Colonic mucosa (tissue), 4 donors: ENCODE results near the gene UXT. TPM values are rescaled to one million over a fixed set of nuclear protein-coding genes. Genes with fewer than 3 reads are reported as not detected.

ENCODE experiments used
- DNase-seq: peaks from one replicate; pipeline ENCODE4 v3.0.0-alpha.2; 2020
- H3K27ac ChIP-seq: fragments of 200-600 bp; one replicate; pipeline ENCODE4 v1.8.0; 2021
- H3K27me3 ChIP-seq: fragments of 200-600 bp; one replicate; pipeline ENCODE4 v1.8.0; 2021
- H3K36me3 ChIP-seq: fragments of 200-600 bp; one replicate; pipeline ENCODE4 v1.8.0; 2021
- H3K4me1 ChIP-seq: fragments of 200-600 bp; one replicate; pipeline ENCODE4 v1.8.0; 2021; ENCODE audit warnings: mild to moderate bottlenecking
- H3K4me3 ChIP-seq: fragments of 200-600 bp; one replicate; pipeline ENCODE4 v1.8.0; 2021
- H3K9ac ChIP-seq, 2 donors: one replicate each; pipeline ENCODE4 v1.7.0; 2013; ENCODE audit warnings: control low read depth in 2 of 2, low read depth in 2 of 2, low read length in 2 of 2
- H3K9me3 ChIP-seq: fragments of 200-600 bp; one replicate; pipeline ENCODE4 v1.8.0; 2021
- CTCF ChIP-seq: fragments of 200-600 bp; IDR thresholded peaks from one replicate; pipeline ENCODE4 v1.8.0; 2022; ENCODE audit warnings: antibody characterized with exemption, mild to moderate bottlenecking
- intact Hi-C: fragments of 100-400 bp; cut with DNase I; formaldehyde crosslinking; loops from one replicate; pipeline ENCODE4 v1.14.1; 2022
- total RNA-seq, 2 donors: library from RNA; stranded (reverse); fragmentation: NEBNext Ultra II Directional in 1 of 2; extraction: Animal tissue kit (Norgen Biotek cat#: 25700) in 1 of 2; gene quantifications; one replicate each; pipeline ENCODE4 v1.2.1, GENCODE V29; 2021
- donor health status: healthy.
- donor health status: DM: no; HTN: no; CAD: no.
- donor health status: DM: no; HTN: no; CAD: no.

Gene UXT
- total RNA-seq, 2 donors from 2014 or later = 102 to 123 TPM

GRCh38 chrX:47620303-47620685 lies 38.7 kb downstream of the UXT start:
- Histone ChIP-seq H3K27me3 (no peaks in the 10 kb centered on the region), H3K9ac (no peak overlapping the region), H3K4me1 (no peaks in the 10 kb centered on the region), H3K27ac (no peak overlapping the region), H3K9me3 (no peaks in the 10 kb centered on the region), H3K4me3 (no peak overlapping the region), H3K36me3 (no peaks in the 10 kb centered on the region)
- TF ChIP-seq CTCF = no peak
- no peak for DNase-seq
- intact Hi-C loops = no loop called here

GRCh38 chrX:47619486-47620302 lies 39.3 kb downstream of the UXT start, which contains the start of gene SYN1:
SYN1 (minus strand) TSS chrX:47619857; CDS start chrX:47619728, 129 bp downstream.
- peak; percentile 58 for DNase-seq
- no peak for TF ChIP-seq CTCF
- intact Hi-C loops = no loop called here
- Histone ChIP-seq H3K9me3 (no peaks in the 10 kb centered on the region), H3K9ac (no peak within 1 kb of the TSS), H3K4me3 (peak within 1 kb of the TSS; percentile 27), H3K27ac (no peak within 1 kb of the TSS), H3K27me3 (no peaks in the 10 kb centered on the region), H3K36me3 (no peaks in the 10 kb centered on the region), H3K4me1 (no peaks in the 10 kb centered on the region)

- Histone ChIP-seq H3K4me1 (no peaks in the 10 kb centered on the region), H3K27me3 (no peaks in the 10 kb centered on the region), H3K9ac (no peak overlapping the region), H3K27ac (no peak overlapping the region), H3K4me3 (no peak overlapping the region), H3K36me3 (no peaks in the 10 kb centered on the region), H3K9me3 (no peaks in the 10 kb centered on the region)
- intact Hi-C loops = no loop called here
- TF ChIP-seq CTCF = no peak
- DNase-seq = no peak
Observed at GRCh38 chrX:47618923-47619485, 40.0 kb downstream of the UXT start.

GRCh38 chrX:47614618-47615017 lies 44.4 kb downstream of the UXT start:
- no peak overlapping the region for H3K27ac ChIP-seq
- intact Hi-C loops = no loop called here
- TF ChIP-seq CTCF = no peak

GRCh38 chrX:47613082-47613481 lies 45.9 kb downstream of the UXT start:
- DNase-seq = no peak
- no peak for TF ChIP-seq CTCF
- H3K27ac ChIP-seq = no peak overlapping the region
- H3K4me1 ChIP-seq = no peaks in the 10 kb centered on the region
- no peaks in the 10 kb centered on the region for H3K27me3 ChIP-seq
- no peak overlapping the region for H3K9ac ChIP-seq
- no peaks in the 10 kb centered on the region for H3K36me3 ChIP-seq
- intact Hi-C loops = no loop called here
- no peaks in the 10 kb centered on the region for H3K9me3 ChIP-seq
- H3K4me3 ChIP-seq = no peak overlapping the region

More at GRCh38 chrX:47614618-47615017, 44.4 kb downstream of the UXT start:
- Histone ChIP-seq H3K4me1 (no peaks in the 10 kb centered on the region), H3K36me3 (no peaks in the 10 kb centered on the region), H3K9ac (no peak overlapping the region), H3K4me3 (no peak overlapping the region), H3K9me3 (no peaks in the 10 kb centered on the region), H3K27me3 (no peaks in the 10 kb centered on the region)
- DNase-seq = no peak
